Fibroblast of villous mesenchyme (primary cell): ENCODE measurements around the gene PTPRJ. TPM values are rescaled to one million over a fixed set of nuclear protein-coding genes. Genes with fewer than 3 reads are reported as not detected.

Experiments
- DNase-seq: peaks from one replicate; pipeline ENCODE4 v3.0.0-alpha.2; 2010; ENCODE audit warnings: low read depth
- H3K4me3 ChIP-seq: 2 replicates; pipeline ENCODE4 v1.5.1; 2011; ENCODE audit warnings: low read depth, mild to moderate bottlenecking, low read length
- total RNA-seq: library from RNA; depleted of rRNA; stranded (reverse); fragments of >200 nt; gene quantifications from 2 replicates; pipeline ENCODE4 v1.2.3, GENCODE V29; 2012
- TF ChIP-seq, protein P1 (sequence below): IDR thresholded peaks from 2 replicates; pipeline ENCODE4 v1.5.1; 2012; ENCODE audit warnings: low read depth, mild to moderate bottlenecking, low read length; ENCODE audit not compliant: insufficient read depth

PTPRJ gene
- total RNA-seq, 1 donor = 29.8 TPM

DNA sequence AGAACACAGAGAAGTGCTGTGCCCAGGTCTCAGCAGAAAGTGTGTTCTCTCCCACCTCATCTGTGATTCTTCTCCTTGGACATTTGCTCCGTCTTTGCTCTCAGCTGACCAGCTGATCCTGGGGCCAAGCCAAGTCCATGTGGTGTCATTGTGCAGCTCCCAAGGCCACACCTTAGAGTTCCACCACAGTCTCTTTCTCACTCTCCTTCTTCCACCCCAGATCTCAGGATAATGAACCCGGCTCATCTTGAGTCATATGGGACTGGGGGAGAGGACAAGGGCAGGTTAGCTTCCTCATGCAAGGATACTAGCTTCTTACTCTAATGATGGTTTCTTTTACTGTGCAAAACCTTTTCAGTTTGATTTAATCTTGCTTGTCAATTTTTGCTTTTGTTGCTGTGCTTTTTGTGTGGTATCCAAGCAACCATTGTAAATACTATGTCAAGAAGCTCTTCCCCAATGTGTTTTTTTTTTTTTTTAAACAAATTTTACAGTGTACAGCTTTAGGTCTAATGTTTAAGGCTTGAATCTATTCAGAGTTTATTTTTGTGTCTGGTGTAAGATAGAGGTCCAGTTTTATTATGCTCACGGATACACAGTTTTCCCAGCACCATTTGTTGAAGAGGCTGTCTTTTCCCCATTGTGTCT is 161.2 kb downstream of the PTPRJ start:
- no peak overlapping the region for H3K4me3 ChIP-seq
- DNase-seq = peak; percentile 17
- TF ChIP-seq, protein P1, sequence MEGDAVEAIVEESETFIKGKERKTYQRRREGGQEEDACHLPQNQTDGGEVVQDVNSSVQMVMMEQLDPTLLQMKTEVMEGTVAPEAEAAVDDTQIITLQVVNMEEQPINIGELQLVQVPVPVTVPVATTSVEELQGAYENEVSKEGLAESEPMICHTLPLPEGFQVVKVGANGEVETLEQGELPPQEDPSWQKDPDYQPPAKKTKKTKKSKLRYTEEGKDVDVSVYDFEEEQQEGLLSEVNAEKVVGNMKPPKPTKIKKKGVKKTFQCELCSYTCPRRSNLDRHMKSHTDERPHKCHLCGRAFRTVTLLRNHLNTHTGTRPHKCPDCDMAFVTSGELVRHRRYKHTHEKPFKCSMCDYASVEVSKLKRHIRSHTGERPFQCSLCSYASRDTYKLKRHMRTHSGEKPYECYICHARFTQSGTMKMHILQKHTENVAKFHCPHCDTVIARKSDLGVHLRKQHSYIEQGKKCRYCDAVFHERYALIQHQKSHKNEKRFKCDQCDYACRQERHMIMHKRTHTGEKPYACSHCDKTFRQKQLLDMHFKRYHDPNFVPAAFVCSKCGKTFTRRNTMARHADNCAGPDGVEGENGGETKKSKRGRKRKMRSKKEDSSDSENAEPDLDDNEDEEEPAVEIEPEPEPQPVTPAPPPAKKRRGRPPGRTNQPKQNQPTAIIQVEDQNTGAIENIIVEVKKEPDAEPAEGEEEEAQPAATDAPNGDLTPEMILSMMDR = no peak

DNA sequence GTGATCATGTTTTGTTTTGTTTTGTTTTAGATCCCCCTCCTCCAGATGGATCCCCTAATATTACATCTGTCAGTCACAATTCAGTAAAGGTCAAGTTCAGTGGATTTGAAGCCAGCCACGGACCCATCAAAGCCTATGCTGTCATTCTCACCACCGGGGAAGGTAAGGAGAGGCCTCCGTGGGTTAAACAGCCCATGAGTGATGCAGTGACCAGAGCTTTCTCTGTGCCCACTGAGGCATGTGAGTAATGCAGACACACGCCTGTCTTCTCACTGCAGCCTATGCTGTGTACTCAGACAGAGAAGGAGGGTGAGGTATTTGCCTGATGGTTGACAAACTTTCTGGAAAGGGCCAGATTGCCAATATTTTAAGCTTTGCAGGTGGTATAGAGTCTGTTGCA is 162.5 kb downstream of the PTPRJ start:
- DNase-seq = no peak
- TF ChIP-seq, protein P1 = no peak
- H3K4me3 ChIP-seq = no peak overlapping the region

DNA sequence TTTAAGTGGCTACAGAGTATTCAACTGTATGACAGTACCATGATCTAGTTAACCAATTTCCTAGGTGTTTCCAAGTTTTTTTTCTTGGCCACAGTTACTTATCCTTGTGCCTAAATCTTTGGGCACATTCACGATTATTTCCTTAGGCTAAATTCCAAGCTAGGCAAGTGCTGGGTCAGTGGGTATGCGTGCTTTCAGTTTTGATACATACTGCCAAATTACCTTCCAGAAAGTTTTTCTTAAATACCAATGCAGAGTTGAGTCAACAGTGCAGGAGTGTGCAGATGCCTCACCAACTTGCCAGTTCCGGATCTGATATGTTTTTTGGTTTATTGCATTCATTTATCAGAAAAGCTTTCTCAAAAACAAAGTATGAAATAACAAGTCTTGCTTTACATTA is 168.4 kb downstream of the PTPRJ start:
- H3K4me3 ChIP-seq = no peak overlapping the region
- TF ChIP-seq, protein P1 = no peak
- DNase-seq = no peak

DNA sequence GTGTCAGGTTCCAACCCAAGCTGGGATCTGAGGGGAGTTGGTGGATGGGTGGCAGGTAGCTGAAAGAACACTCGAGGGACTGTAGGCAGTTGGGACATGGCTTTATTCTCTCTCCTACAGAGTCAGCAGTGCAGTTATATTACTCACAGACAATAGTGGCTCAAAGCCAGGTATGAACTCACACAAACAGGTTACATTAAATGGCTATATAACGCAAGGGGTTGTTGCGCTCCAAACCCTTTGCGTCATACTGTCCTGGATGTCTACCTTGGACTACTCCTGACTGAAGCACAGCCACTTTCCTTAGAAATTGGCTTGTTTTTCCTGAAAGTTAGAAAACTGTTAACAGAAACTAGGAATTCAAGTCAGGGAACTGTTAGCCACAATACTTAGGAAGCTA is 169.9 kb downstream of the PTPRJ start:
- no peak overlapping the region for H3K4me3 ChIP-seq
- TF ChIP-seq, protein P1 = no peak
- DNase-seq = no peak

DNA sequence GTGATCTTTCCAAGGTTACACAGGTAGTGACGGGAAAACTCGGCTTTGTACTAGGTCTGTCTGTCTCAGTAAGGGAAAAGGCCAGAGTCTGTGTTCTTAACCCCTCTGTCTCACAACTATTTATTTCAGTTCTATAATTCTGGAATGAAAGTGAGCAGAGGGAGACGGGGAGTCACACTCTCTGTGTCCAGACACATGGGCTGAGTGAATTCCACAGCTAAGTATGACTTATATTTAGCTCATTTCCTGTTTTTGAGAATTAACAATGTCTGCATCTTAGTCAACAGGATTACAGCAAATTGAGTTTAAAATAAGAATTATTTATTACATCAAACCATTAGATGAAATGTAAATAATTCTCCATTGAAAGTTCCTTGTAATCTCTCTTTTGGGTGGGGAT is 173.8 kb downstream of the PTPRJ start:
- DNase-seq = peak; percentile 42

DNA sequence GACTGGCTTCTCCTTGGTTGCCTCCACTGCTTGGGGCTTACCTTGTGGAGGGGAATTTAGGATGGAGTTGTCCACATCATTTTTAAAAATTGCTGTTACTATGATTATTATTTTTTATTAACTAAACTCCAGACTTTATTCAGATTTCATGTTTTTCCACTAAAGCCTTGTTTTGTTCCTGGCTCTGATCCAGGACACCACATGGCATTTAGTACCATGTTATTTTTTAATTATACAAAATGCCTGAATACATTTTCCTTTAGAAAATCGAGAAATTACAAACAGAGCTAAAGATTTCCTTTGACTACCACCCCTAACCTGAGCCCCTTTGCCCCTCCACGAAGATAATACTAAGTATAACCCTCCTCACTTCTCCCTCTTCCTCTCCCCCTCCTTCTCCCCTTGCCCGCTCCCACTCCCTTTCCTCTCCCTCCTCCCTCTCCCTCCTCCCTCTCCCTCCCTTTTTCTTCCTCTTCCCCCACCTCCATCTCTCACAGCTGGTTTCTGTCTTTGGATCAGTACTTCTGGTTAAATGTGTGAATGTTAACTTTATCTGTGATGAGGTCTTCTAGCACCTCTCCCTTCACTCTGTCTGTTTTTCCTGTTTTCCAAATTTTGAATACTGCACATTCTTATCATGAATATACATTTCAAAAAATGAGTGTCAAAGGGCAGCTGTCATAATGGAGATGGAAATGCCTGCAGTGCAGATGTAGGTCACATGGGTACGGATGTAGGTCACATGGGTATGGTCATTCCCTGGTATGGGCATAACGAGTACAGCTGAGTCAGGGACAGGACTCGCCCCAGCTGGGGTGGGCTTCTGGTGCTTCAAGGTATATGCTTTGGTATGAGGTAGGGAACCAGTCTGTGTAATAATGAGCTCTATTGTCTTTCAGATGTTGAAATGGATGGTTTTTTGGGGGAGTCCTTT is 181.9 kb downstream of the PTPRJ start:
- TF ChIP-seq, protein P1 = no peak
- no peak for DNase-seq
- no peak overlapping the region for H3K4me3 ChIP-seq

More for the DNA sequence above, 173.8 kb downstream of the PTPRJ start:
- H3K4me3 ChIP-seq = no peak overlapping the region
- TF ChIP-seq, protein P1 = no peak
